LNCaP clone FGC (cell line): ENCODE data around the gene TYW3.

Experiments
- DNase-seq: peaks from one replicate; pipeline ENCODE4 v3.0.0-alpha.2; 2011; ENCODE audit warnings: low read depth
- H3K4me3 ChIP-seq: 2 replicates; pipeline ENCODE4 v1.5.1; 2011; ENCODE audit warnings: mild to moderate bottlenecking, low read depth, low read length, control low read depth
- TF ChIP-seq, protein P1 (sequence below): IDR thresholded peaks from 2 replicates; pipeline ENCODE4 v1.5.1; 2012; ENCODE audit warnings: mild to moderate bottlenecking; ENCODE audit not compliant: control insufficient read depth, insufficient read depth; ENCODE audit errors: extremely low read depth

The TYW3 gene

DNA sequence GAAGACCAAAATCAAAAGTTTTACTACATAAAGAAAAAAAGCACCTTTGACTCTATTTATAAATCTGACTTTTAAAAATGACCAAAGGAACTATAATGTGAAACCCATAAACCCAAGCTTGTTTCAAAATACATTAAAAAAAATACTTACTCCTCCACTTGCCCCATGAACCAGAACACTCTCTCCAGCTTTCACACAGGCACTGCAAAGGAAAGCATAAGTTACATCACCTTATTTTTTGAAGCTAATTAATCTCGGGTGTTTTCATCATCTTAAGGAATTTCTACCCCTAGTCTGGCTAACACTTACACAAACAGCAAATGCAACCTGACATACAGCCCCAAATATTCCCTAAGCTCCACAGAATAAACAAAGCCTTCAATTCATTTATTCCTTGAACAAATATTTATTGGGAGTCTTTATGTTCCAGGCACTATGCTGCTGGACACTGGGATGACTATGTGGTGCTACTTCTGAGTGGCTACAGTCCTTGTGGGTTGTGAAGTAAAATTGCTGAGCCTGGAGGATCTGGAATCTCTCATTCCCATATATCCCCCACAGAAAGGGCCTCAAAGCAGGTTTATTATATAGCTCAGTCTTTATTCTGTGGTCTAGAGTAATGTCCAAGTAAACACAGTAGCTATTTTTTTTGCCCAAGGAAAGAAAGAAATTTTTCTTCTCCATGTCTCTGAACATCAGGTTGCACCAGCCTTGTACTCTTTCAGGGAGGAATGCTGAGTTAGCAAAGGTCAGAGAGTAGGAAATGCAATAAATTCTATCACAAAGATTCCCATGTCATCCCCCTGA lies 18.3 kb upstream of the TYW3 start:
- TF ChIP-seq, protein P1, sequence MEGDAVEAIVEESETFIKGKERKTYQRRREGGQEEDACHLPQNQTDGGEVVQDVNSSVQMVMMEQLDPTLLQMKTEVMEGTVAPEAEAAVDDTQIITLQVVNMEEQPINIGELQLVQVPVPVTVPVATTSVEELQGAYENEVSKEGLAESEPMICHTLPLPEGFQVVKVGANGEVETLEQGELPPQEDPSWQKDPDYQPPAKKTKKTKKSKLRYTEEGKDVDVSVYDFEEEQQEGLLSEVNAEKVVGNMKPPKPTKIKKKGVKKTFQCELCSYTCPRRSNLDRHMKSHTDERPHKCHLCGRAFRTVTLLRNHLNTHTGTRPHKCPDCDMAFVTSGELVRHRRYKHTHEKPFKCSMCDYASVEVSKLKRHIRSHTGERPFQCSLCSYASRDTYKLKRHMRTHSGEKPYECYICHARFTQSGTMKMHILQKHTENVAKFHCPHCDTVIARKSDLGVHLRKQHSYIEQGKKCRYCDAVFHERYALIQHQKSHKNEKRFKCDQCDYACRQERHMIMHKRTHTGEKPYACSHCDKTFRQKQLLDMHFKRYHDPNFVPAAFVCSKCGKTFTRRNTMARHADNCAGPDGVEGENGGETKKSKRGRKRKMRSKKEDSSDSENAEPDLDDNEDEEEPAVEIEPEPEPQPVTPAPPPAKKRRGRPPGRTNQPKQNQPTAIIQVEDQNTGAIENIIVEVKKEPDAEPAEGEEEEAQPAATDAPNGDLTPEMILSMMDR: no peak
- H3K4me3 ChIP-seq: no peak overlapping the region
- DNase-seq: no peak

DNA sequence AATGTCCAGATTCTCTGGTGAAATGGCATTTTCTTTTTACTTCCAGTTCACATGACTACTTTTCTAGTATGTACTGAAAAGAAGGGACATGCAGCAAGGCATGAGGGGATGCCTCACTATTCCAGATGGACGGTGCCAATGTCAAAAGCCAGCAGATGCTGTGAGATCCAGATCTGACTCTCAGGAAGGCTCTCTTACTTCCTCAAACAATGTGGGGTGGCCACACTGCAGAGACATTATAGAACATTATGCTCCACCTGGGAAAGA lies 17.8 kb upstream of the TYW3 start:
- no peak for DNase-seq
- H3K4me3 ChIP-seq: no peak overlapping the region
- TF ChIP-seq, protein P1: no peak

- no peak for DNase-seq
- H3K4me3 ChIP-seq: no peak overlapping the region
- TF ChIP-seq, protein P1: no peak
Observed at GRCh38 chr1:74715806-74716205, 17.1 kb upstream of the TYW3 start.

GRCh38 chr1:74716822-74717221 lies 16.1 kb upstream of the TYW3 start:
- DNase-seq: no peak
- no peak overlapping the region for H3K4me3 ChIP-seq
- TF ChIP-seq, protein P1: no peak

DNA sequence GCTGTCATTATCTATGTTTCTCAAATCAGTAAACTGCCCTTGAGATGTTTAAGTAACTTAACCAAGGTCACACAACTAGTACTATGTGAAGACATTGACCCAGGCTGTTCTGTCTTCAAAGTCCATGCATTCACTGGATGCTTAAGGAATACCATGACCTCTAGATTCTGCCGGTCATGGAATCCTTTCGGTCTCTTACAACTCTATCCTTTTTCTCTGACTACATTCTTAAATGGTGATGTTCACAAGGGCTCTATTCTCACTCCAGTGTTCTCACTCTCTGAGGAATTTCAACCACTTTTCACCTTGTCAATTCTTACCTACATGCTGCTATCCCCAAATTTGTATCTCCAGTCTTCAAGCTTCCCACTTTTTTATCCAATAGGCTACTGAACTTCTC lies 15.3 kb upstream of the TYW3 start:
- no peak for DNase-seq
- TF ChIP-seq, protein P1: no peak
- no peak overlapping the region for H3K4me3 ChIP-seq

DNA sequence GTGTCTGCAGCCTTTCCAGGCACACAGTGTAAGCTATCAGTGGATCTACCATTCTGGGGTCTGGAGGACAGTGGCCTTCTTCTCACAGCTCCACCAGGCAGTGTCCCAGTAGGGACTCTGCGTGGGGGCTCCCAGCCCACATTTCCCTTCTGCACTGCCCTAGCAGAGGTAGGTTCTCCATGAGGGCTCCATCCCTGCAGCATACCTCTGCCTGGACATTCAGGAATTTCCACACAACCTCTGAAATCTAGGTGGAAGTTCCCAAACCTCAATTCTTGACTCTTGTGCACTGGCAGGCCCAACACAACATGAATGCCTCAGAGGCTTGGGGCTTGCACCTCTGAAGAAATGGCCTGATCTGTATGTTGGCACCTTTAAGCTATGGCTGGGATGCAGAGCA lies 6.9 kb upstream of the TYW3 start:
- no peak for DNase-seq
- H3K4me3 ChIP-seq: no peak overlapping the region
- TF ChIP-seq, protein P1: no peak

GRCh38 chr1:74728736-74729135 lies 4.2 kb upstream of the TYW3 start:
- TF ChIP-seq, protein P1: no peak
- no peak overlapping the region for H3K4me3 ChIP-seq
- DNase-seq: no peak
